ENCODE results near the gene CDK5R1. TPM values are rescaled to one million over a fixed set of nuclear protein-coding genes. Genes with fewer than 3 reads are reported as not detected.

Gene CDK5R1
- total RNA-seq, 4 donors from 2014 or later: 1.3 to 41.2 (median 2.4) TPM

DNA sequence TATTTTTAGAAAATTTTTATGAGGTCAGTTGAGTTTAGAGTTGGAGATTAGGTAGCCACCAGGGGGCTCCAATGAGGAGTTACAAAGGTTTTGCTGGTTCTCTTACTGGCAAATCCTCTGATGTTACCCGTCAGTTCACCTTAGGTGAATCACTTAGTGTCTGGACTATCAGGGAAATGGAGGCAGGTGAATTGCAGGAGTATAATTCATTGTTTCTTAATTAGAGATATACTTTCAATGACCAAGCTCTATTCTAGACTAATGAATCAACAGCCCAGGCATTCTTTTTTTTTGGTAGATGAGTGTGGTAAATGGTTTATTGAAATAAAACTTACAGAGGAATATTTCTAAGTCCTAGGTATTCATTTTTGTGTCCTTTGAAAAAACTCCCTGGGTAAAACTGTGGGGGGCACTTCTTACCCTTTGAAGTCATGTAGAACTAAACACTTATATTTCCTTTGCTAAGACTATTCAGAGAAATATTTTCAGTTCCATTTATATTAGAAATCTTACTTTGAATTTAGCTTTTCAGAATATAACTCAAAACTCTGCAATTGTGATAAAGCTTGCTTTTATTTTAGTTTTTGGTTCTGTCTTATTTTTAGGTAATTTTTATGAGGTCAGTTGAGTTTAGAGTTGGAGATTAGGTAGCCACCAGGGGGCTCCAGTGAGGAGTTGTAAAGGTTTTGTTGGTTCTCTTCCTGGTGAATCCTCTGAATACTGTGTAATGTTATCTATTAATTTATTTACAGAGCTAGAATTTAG lies 24.8 kb upstream of the CDK5R1 start:
- no peaks in the 10 kb centered on the region for H3K27me3 ChIP-seq
- intact Hi-C loops (cut with DNase I; ENCODE audit: low total_unique reads) (no loop called here), in situ Hi-C loops (cut with MboI; ENCODE audit: low pct_ligation_motif_present in 1 of 4, low pct_unique_long_range_greater_than_20kb in 1 of 4, low sequenced_read_pairs in 3 of 4) (loop anchor here in 2 of 4 donors (25.0 kb wide), 1 partner anchor 300 kb away; no protein-coding TSS in a partner anchor)
- TF ChIP-seq POLR2AphosphoS5 (IDR thresholded peaks at IDR 0.05) (no peak), CTCF (IDR thresholded peaks at IDR 0.05) (peak; percentile 35 to 50 (median 36))
- H3K36me3 ChIP-seq: peaks cover 0 to 39% (median 18%) of the 10 kb centered on the region in 4 donors
- DNase-seq: peak; percentile 63
- 43 to 45% methylated on average over 1 of the region's 1 CpG for WGBS, 2 donors (ENCODE audit: low coverage in 1 of 2)
- H3K4me1 ChIP-seq: peaks cover 0 to 5% (median 1%) of the 10 kb centered on the region in 4 donors
- no peak overlapping the region for H3K27ac ChIP-seq
- H3K9me3 ChIP-seq: no peaks in the 10 kb centered on the region
- no peak overlapping the region for H3K4me3 ChIP-seq

GRCh38 chr17:32463304-32463703 lies 23.5 kb upstream of the CDK5R1 start:
- no peak overlapping the region for H3K4me3 ChIP-seq
- no peak for DNase-seq
- no peaks in the 10 kb centered on the region for H3K4me1 ChIP-seq
- no peak overlapping the region for H3K27ac ChIP-seq
- H3K36me3 ChIP-seq: peaks cover 0 to 40% (median 20%) of the 10 kb centered on the region in 4 donors
- in situ Hi-C loops (cut with MboI; ENCODE audit: low pct_ligation_motif_present in 1 of 4, low pct_unique_long_range_greater_than_20kb in 1 of 4, low sequenced_read_pairs in 3 of 4): loop anchor here in 2 of 4 donors (25.0 kb wide), 1 partner anchor 299 kb away; no protein-coding TSS in a partner anchor
- no peaks in the 10 kb centered on the region for H3K9me3 ChIP-seq
- 97% methylated on average over 3 of the region's 3 CpGs for WGBS, 2 donors (ENCODE audit: low coverage in 1 of 2)
- TF ChIP-seq POLR2A (IDR thresholded peaks at IDR 0.05): no peak
- no peak for TF ChIP-seq CTCF (IDR thresholded peaks at IDR 0.05)
- no peak for TF ChIP-seq EP300 (IDR thresholded peaks at IDR 0.05; ENCODE audit: low read depth)
- no peak for TF ChIP-seq POLR2AphosphoS5 (IDR thresholded peaks at IDR 0.05)
- H3K27me3 ChIP-seq: no peaks in the 10 kb centered on the region
- intact Hi-C loops (cut with DNase I; ENCODE audit: low total_unique reads): no loop called here

GRCh38 chr17:32464374-32464773 lies 22.4 kb upstream of the CDK5R1 start:
- TF ChIP-seq CTCF (IDR thresholded peaks at IDR 0.05) (no peak), EP300 (IDR thresholded peaks at IDR 0.05; ENCODE audit: low read depth) (no peak), POLR2AphosphoS5 (IDR thresholded peaks at IDR 0.05) (no peak), POLR2A (IDR thresholded peaks at IDR 0.05) (no peak)

GRCh38 chr17:32467949-32468348 lies 18.8 kb upstream of the CDK5R1 start:
- H3K27me3 ChIP-seq: no peaks in the 10 kb centered on the region
- H3K4me1 ChIP-seq: no peaks in the 10 kb centered on the region
- H3K27ac ChIP-seq: no peak overlapping the region
- intact Hi-C loops (cut with DNase I; ENCODE audit: low total_unique reads): no loop called here
- WGBS, 2 donors (ENCODE audit: low coverage in 1 of 2): 97 to 100% methylated on average over 4 to 7 of the region's 7 CpGs
- no peak for DNase-seq
- in situ Hi-C loops (cut with MboI; ENCODE audit: low pct_ligation_motif_present in 1 of 4, low pct_unique_long_range_greater_than_20kb in 1 of 4, low sequenced_read_pairs in 3 of 4): loop anchor here in 2 of 4 donors (25.0 kb wide), 1 partner anchor 294 kb away; no protein-coding TSS in a partner anchor
- TF ChIP-seq POLR2A (IDR thresholded peaks at IDR 0.05) (no peak), EP300 (IDR thresholded peaks at IDR 0.05; ENCODE audit: low read depth) (no peak), POLR2AphosphoS5 (IDR thresholded peaks at IDR 0.05) (no peak), CTCF (IDR thresholded peaks at IDR 0.05) (no peak)
- no peaks in the 10 kb centered on the region for H3K9me3 ChIP-seq
- no peak overlapping the region for H3K4me3 ChIP-seq
- peaks cover 0 to 74% (median 33%) of the 10 kb centered on the region in 4 donors for H3K36me3 ChIP-seq

More at GRCh38 chr17:32464374-32464773, 22.4 kb upstream of the CDK5R1 start:
- in situ Hi-C loops (cut with MboI; ENCODE audit: low pct_ligation_motif_present in 1 of 4, low pct_unique_long_range_greater_than_20kb in 1 of 4, low sequenced_read_pairs in 3 of 4) (loop anchor here in 2 of 4 donors (25.0 kb wide), 1 partner anchor 298 kb away; no protein-coding TSS in a partner anchor), intact Hi-C loops (cut with DNase I; ENCODE audit: low total_unique reads) (no loop called here)
- H3K36me3 ChIP-seq: peaks cover 0 to 47% (median 23%) of the 10 kb centered on the region in 4 donors
- no peaks in the 10 kb centered on the region for H3K9me3 ChIP-seq
- H3K27ac ChIP-seq: no peak overlapping the region
- H3K4me1 ChIP-seq: no peaks in the 10 kb centered on the region
- WGBS, 2 donors (ENCODE audit: low coverage in 1 of 2): 69 to 80% methylated on average over 1 of the region's 1 CpG
- DNase-seq: no peak
- no peaks in the 10 kb centered on the region for H3K27me3 ChIP-seq
- no peak overlapping the region for H3K4me3 ChIP-seq

All from transverse colon (tissue), 4 donors.